Measurements from ENCODE around the gene CRHR1.

CRHR1 gene

DNA sequence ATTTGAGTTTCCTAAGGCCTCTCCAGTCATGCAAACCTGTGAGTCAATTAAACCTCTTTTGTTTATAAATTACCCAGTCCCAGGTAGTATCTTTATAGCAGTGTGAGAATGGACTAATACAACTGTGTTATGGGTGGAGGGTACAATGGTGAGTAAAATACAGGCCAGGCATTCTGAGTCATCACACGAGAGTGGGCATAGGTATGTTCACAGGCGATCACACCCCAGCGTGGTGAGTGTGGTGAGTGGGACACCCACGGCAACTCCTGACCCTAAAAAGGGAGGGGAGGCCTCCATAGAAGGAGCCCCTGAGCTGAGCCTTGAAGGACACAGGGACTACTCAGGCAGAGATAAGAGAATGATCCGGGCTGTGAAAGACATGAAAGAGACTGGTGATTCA, 87.6 kb downstream of the CRHR1 start:
- DNase-seq, result no peak

DNA sequence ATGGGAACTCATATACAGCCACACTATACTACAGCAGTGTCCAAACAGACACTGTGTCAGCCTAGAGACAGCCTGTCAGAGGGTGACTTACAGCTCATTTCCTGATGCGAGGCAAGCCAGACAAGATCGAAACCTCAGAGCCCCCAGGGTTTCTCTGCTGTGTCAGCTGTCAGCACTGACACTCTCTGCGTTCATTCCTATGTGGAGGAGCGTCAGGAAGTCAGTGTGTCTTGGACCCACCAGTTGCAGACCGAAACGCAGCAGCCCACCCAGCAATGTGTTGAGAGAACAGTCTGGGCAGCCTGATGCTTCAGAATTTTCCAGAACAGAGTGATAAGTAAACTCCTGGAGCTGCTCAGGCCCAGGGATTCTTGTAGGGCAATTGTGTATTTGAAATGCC, 89.6 kb downstream of the CRHR1 start:
- no peak for DNase-seq

DNA sequence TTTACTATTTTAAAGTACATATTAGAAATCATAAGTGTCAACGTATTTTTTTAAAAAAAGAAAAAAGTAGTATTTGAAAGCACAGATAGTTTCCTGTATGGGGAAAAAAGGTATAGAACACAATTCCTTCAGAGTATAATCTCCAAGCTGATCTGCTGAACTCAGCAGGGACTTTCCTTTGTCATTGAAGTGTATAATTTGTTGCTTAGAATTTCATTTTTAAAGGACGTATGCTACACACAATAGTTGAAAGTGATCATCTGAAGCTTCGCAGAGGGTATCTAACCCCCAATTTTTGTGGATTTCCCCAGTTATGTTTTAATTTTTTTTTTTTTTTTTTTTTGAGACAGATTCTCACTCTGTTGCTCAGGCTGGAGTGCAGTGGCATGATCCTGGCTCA, 90.0 kb downstream of the CRHR1 start:
- no peak for DNase-seq

DNA sequence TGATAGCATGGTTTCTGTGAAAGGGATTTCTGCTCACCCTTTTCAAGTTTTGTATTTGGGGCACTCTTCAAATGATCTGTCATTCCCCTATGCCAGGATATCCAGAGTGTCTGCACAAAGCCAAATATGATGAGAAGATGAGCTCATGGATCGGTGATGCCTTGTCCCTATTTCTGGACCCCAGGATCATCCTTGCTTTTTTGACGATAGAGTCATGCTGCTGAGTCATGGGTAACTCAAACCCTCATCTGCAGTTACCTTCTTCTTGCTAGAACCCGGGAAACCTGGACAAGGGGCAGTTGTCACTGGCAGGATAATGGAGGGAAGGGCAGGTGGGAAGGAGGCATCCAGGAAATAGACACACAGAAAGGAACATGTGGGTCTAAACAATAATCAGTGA, 92.4 kb downstream of the CRHR1 start:
- DNase-seq, result no peak

DNA sequence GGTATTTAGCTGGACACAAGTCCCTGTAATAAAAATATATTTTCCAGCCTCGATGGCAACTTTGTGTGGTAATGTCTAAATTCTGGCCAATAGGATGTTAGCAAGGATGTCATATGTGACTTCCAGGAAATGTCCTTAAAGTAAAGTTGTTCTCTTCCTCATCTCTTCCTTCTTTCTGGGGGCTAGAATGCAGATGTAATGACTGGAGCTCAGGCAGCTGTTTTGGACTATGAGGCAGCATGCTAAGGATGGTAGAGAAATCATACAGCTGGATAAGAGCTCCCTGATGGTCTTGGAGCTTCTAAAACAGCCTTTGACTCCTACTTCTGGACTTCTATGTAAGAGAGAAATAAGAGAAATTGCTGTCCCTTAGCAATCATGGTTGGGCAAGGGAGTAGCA, 93.3 kb downstream of the CRHR1 start:
- DNase-seq, result no peak

DNA sequence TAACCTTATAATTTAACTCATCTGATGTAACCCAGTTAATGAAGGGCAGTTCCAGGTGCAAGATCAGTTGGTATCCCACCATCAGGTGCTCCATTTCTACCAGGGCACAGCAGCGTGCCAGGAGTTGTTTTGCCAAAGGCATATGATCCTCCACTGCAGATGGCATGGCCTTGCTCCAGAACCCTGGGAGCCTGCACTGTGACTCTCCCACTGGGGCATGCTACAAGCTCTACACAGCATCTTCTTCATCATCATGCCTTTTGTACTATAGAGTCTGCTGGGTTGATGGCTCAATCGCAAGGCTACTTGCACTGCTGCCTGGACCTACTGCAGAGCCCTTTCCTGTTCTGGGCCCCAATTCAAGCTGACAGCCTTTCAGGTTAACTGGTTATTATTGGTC, 98.9 kb downstream of the CRHR1 start:
- no peak for DNase-seq
